ENCODE results near the gene KRT83. TPM values are rescaled to one million over a fixed set of nuclear protein-coding genes. Genes with fewer than 3 reads are reported as not detected.

The KRT83 gene
- total and polyA plus RNA-seq, 2 of the 13 experiments (the other 11 are each of a cell fraction or from before 2014, with no cell fraction given): not detected

DNA sequence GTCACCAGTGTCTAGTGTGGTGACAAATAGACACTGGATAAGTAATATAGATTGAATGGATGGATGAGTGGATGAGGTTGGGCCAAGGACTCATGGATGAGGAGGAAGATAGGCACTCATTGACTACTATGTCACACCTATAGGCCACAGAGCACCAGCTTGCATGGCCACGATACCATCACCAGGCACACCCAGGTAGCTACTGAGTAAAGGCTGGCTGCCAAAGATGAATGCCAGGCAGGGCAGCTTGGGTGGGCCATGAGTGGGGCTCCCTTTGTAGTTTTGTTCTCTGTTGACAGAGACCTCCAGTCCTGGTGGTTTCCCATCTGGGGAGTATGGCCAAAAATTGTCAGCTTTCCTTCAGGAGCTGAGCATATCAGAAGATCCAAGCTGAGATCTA is 11.2 kb upstream of the KRT83 start:
- H3K27ac ChIP-seq (ENCODE audit: extremely low read length, insufficient read depth, low read length): no peak overlapping the region
- ATAC-seq: no peak
- ChIA-PET CTCF (ENCODE audit: low intra/inter-chr PET ratio, low total read pairs) (no interaction called here), POLR2A (no interaction called here)
- no CpG with 5 or more reads among the region's 1 CpG for WGBS (ENCODE audit: low lambda C conversion rate)
- DNase-seq (ENCODE audit: low spot score): no peak
- H3K9ac ChIP-seq (ENCODE audit: insufficient read depth, low read depth, low read length): no peak overlapping the region
- no peaks in the 10 kb centered on the region for H4K20me1 ChIP-seq (ENCODE audit: insufficient read depth, low read length)
- H3K4me2 ChIP-seq (ENCODE audit: low read depth, low read length): no peak overlapping the region
- no TSS peak for BruUV-seq (replicated peaks)
- H3K4me1 ChIP-seq (ENCODE audit: insufficient read depth, low read length): no peaks in the 10 kb centered on the region
- intact Hi-C loops (cut with micrococcal nuclease; ENCODE audit: unreplicated experiment): no loop called here
- FAIRE-seq: no peak
- H3K27me3 ChIP-seq (ENCODE audit: control insufficient read depth in 1 of 2, insufficient read depth in 2 of 2, low read length in 2 of 2): peaks cover 0 to 3% of the 10 kb centered on the region in 2 experiments; a peak in 1 of 5 replicates
- no peaks in the 10 kb centered on the region for H3K36me3 ChIP-seq (replicated peaks in 1 of 2; ENCODE audit: control insufficient read depth in 1 of 2, insufficient read depth in 2 of 2, low read length in 2 of 2)
- TF ChIP-seq, protein P1, sequence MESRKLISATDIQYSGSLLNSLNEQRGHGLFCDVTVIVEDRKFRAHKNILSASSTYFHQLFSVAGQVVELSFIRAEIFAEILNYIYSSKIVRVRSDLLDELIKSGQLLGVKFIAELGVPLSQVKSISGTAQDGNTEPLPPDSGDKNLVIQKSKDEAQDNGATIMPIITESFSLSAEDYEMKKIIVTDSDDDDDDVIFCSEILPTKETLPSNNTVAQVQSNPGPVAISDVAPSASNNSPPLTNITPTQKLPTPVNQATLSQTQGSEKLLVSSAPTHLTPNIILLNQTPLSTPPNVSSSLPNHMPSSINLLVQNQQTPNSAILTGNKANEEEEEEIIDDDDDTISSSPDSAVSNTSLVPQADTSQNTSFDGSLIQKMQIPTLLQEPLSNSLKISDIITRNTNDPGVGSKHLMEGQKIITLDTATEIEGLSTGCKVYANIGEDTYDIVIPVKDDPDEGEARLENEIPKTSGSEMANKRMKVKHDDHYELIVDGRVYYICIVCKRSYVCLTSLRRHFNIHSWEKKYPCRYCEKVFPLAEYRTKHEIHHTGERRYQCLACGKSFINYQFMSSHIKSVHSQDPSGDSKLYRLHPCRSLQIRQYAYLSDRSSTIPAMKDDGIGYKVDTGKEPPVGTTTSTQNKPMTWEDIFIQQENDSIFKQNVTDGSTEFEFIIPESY (CRISPR knock-in tag; IDR thresholded peaks at IDR 0.05): no peak
- TF ChIP-seq ZNF781 (CRISPR knock-in tag; IDR thresholded peaks at IDR 0.05; ENCODE audit: borderline replicate concordance, not compliant biosample characterization) (no peak), ATF7 (IDR thresholded peaks at IDR 0.05) (no peak), ATF7 (CRISPR knock-in tag; IDR thresholded peaks at IDR 0.05) (no peak), KLF12 (CRISPR knock-in tag; IDR thresholded peaks at IDR 0.05; ENCODE audit: borderline replicate concordance) (no peak), LCORL (IDR thresholded peaks at IDR 0.05) (no peak), LCORL (CRISPR knock-in tag; IDR thresholded peaks at IDR 0.05) (no peak), RXRA (CRISPR knock-in tag; IDR thresholded peaks at IDR 0.05) (no peak), ARHGAP35 (CRISPR knock-in tag; IDR thresholded peaks at IDR 0.05; ENCODE audit: borderline replicate concordance) (no peak), KDM6A (CRISPR knock-in tag; IDR thresholded peaks at IDR 0.05; ENCODE audit: low read depth) (no peak), ZC3H4 (CRISPR knock-in tag; IDR thresholded peaks at IDR 0.05; ENCODE audit: borderline replicate concordance) (no peak), ZNF629 (CRISPR knock-in tag; conservative IDR thresholded peaks at IDR 0.05) (no peak), RCOR2 (CRISPR knock-in tag; IDR thresholded peaks at IDR 0.05) (no peak), GTF2F1 (IDR thresholded peaks at IDR 0.05; ENCODE audit: low read length) (no peak), ZNF619 (CRISPR knock-in tag; IDR thresholded peaks at IDR 0.05) (no peak)
- TF ChIP-seq, protein P2, sequence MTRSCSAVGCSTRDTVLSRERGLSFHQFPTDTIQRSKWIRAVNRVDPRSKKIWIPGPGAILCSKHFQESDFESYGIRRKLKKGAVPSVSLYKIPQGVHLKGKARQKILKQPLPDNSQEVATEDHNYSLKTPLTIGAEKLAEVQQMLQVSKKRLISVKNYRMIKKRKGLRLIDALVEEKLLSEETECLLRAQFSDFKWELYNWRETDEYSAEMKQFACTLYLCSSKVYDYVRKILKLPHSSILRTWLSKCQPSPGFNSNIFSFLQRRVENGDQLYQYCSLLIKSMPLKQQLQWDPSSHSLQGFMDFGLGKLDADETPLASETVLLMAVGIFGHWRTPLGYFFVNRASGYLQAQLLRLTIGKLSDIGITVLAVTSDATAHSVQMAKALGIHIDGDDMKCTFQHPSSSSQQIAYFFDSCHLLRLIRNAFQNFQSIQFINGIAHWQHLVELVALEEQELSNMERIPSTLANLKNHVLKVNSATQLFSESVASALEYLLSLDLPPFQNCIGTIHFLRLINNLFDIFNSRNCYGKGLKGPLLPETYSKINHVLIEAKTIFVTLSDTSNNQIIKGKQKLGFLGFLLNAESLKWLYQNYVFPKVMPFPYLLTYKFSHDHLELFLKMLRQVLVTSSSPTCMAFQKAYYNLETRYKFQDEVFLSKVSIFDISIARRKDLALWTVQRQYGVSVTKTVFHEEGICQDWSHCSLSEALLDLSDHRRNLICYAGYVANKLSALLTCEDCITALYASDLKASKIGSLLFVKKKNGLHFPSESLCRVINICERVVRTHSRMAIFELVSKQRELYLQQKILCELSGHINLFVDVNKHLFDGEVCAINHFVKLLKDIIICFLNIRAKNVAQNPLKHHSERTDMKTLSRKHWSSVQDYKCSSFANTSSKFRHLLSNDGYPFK (CRISPR knock-in tag; IDR thresholded peaks at IDR 0.05; ENCODE audit: borderline replicate concordance): no peak
- TF ChIP-seq, protein P3, sequence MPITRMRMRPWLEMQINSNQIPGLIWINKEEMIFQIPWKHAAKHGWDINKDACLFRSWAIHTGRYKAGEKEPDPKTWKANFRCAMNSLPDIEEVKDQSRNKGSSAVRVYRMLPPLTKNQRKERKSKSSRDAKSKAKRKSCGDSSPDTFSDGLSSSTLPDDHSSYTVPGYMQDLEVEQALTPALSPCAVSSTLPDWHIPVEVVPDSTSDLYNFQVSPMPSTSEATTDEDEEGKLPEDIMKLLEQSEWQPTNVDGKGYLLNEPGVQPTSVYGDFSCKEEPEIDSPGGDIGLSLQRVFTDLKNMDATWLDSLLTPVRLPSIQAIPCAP (CRISPR knock-in tag; IDR thresholded peaks at IDR 0.05; ENCODE audit: low read depth): no peak
- no peak overlapping the region for H2AFZ ChIP-seq (ENCODE audit: low read length)
- H3K79me2 ChIP-seq (ENCODE audit: insufficient read depth, low read length): no peaks in the 10 kb centered on the region
- H3K4me3 ChIP-seq (replicated peaks in 1 of 3; ENCODE audit: insufficient read depth in 1 of 3, low read depth in 2 of 3, low read length in 3 of 3): no peak overlapping the region
- in situ Hi-C loops (cut with HindIII; ENCODE audit: extremely low pct_ligation_motif_present, low pct_unique_long_range_greater_than_20kb): no loop called here
- no peaks in the 10 kb centered on the region for H3K9me3 ChIP-seq (ENCODE audit: low read length)

All from HepG2 (cell line).